GM12865 (cell line): Measurements from ENCODE around the gene SERINC2.

ENCODE experiments used
- DNase-seq: peaks from one replicate; pipeline ENCODE4 v3.0.0; 2010; ENCODE audit warnings: low read depth
- H3K4me3 ChIP-seq: 2 replicates; pipeline ENCODE4 v1.5.1; 2011; ENCODE audit warnings: mild to moderate bottlenecking, low read depth, low read length, control low read depth
- TF ChIP-seq, protein P1 (sequence below): IDR thresholded peaks from 2 replicates; pipeline ENCODE4 v1.5.1; 2011; ENCODE audit warnings: low read length, control low read depth, low read depth, inconsistent platforms; ENCODE audit not compliant: insufficient read depth; ENCODE audit errors: missing control alignments

Gene SERINC2

DNA sequence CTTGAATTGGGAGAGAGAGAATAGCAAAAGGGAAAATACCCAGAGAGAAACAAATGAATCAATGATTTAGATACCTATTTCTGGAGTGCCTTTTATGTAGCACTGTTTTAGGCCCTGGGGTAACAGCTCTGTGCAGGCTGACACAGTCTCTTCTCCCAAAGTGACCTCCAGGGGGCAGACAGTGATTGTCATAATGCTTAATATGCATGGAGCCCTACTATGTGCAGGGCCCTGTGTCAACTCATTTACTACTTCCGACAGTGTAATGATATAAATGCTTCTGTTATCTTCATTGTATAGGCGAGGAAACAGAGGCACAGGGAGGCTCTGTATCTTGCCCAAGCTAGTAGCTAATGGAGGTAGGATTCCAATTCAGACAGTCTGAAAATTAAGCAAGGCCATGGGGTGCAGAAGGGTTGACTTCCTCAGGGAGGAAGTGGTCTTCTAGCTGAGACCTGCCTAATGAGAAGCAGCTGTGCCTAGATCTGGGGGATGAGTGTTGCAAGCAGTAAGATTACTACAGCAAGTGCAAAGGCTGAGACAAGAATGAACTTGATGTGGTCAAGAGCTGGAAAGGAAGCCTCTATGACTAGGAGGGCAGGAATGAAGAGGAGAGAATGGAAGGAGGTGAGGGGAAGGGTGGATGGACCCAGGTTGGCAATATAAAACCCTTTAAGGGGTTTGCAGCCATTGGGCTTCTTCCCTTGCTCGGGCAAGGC, 16.2 kb upstream of the SERINC2 start:
- TF ChIP-seq, protein P1, sequence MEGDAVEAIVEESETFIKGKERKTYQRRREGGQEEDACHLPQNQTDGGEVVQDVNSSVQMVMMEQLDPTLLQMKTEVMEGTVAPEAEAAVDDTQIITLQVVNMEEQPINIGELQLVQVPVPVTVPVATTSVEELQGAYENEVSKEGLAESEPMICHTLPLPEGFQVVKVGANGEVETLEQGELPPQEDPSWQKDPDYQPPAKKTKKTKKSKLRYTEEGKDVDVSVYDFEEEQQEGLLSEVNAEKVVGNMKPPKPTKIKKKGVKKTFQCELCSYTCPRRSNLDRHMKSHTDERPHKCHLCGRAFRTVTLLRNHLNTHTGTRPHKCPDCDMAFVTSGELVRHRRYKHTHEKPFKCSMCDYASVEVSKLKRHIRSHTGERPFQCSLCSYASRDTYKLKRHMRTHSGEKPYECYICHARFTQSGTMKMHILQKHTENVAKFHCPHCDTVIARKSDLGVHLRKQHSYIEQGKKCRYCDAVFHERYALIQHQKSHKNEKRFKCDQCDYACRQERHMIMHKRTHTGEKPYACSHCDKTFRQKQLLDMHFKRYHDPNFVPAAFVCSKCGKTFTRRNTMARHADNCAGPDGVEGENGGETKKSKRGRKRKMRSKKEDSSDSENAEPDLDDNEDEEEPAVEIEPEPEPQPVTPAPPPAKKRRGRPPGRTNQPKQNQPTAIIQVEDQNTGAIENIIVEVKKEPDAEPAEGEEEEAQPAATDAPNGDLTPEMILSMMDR: peak; percentile 31
- no peak overlapping the region for H3K4me3 ChIP-seq
- no peak for DNase-seq

DNA sequence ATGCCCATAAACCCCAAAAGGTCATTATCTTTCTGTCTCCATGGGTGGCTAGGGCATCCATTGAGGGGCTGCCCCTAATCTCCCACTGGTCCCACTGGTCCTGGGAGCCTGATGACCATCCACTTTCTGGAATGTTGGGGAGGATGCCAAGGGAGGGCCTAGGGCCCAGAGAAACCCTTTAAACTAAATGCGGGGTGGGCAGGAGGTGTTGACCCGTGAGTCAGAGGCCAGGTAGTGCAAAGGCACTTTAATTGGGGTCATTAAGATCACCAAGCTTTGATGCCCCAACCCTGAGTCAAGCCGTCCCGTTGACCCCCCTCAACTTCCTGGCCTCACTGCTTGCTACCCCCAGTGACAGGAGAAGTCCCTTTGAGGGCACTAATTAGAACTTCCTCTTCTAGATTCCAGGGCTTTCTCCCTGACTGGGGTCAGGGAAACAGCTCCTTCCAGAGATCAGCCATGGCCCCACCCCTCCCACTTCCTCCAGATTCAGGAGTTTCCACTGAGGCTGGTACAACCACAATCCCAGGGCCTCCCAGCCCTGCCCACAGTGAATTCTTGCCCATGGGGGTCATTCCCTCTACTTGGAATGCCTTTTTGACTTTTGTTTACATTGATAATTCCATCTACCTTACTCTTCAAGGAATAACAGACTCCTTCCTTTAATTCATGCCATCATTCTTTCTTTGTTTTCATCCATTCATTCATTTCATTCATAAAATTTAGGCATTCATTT, 15.5 kb upstream of the SERINC2 start:
- TF ChIP-seq, protein P1: no peak
- no peak overlapping the region for H3K4me3 ChIP-seq
- DNase-seq: no peak

DNA sequence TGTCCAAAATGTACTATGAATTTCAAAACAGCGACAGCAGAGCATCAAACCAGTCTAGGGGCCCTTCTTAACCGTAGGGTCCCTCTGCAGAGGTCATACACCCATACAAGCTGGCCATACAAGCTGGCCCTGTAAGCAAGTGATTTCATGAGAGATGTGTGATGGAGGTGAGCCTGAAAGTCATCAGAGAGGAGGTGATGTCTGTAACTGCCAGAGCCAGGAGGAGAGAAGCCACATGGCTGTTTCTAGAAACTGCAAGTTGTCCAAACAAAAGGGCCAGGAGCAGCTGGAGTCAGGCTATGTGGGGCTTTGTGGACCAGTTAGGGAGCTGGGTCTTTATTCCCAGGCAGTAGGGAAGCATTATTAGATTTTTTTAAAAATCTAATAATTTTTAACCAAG, 14.8 kb upstream of the SERINC2 start:
- DNase-seq: no peak

DNA sequence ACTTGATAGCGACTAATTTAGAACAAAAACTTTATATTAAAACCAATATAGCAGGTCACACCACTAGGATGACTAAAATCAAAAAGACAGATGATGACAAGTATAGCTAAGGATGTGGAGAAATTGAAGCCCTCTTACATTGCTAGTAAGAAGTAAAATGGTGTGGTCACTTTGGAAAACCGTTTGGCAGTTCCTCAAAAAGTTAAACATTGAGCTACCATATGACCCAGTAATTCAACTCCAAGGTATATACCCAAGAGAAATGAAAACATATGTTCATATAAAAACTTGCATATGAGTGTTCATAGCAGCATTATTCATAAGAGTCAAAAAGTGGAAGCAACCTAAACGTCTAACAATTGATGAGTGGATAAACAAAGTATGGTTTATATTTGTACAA, 13.0 kb upstream of the SERINC2 start:
- DNase-seq: no peak
- TF ChIP-seq, protein P1: no peak
- H3K4me3 ChIP-seq: no peak overlapping the region

More for the DNA sequence above, 14.8 kb upstream of the SERINC2 start:
- TF ChIP-seq, protein P1: no peak
- no peak overlapping the region for H3K4me3 ChIP-seq

DNA sequence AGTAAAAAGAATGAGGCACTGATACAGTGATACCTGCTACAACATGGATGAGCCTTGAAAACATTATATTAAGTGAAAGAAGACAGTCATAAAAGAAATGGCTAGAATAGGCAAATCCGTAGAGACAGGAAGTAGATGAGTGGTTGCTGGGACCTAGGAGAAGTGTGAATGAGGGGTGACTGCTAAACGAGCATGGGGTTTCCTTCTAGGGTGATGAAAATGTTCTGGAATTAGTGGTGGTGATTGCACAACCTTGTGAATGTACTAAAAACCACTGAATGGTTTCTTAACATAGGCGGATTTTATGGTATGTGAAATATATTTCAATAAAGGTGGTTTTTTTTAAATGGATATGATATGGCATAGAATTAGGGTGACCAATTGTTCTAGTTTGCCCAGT, 12.6 kb upstream of the SERINC2 start:
- no peak for DNase-seq
- no peak overlapping the region for H3K4me3 ChIP-seq
- TF ChIP-seq, protein P1: no peak

DNA sequence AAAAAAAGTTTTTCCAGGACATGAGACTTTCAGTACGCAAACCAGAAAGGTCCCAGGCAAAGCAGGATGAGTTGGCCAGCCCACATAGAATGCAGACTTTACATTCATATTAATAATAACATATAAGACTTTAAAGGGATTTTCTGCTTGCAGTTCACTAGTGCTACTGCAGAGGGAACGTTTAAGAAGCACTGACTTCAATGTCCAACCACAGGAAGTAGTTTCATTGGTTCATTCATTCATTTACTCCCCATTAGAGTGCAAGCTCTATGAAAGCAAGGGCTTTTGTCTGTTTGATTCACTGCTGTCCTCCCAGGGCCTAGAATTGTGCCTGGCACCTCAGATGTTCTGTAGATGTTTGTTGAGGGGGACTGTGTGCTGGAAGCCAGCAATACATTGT, 11.8 kb upstream of the SERINC2 start:
- no peak for DNase-seq
- H3K4me3 ChIP-seq: no peak overlapping the region
- TF ChIP-seq, protein P1: no peak
